ENCODE measurements around the gene CNTF. TPM values are rescaled to one million over a fixed set of nuclear protein-coding genes. Genes with fewer than 3 reads are reported as not detected.

The CNTF gene
- total RNA-seq, 6 experiments from 2014 or later = 0.37 to 0.87 (median 0.72) TPM

DNA sequence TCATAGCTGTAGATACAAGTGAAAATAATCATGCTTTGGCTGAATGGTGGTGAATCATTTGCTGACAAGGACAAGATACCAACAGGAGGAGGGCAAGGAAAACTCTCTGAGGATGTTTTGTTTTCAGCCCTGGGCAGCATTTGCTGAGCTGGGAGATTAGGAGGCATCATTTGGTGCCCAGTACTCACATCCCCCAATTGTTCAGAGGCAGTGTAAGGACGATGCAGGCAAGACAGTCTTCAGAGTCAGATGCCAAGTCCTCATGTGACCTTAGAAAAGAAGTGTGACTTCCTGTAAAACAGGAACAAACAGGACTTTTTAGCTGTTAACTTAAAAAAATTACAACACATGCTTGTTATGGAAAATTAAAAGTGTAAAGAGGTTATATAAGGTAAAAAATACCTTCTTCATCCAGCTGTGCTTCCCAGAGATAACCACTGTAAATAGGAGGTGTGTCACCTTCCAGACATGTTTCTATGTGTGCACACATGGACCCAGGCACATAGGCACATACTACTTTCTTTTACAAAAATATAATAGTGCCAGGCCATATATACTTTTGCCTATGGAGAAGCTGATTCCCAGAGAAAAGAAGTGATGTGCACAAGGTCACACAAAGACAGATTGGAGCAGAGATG, 18.0 kb downstream of the CNTF start:
- TF ChIP-seq, protein P1, sequence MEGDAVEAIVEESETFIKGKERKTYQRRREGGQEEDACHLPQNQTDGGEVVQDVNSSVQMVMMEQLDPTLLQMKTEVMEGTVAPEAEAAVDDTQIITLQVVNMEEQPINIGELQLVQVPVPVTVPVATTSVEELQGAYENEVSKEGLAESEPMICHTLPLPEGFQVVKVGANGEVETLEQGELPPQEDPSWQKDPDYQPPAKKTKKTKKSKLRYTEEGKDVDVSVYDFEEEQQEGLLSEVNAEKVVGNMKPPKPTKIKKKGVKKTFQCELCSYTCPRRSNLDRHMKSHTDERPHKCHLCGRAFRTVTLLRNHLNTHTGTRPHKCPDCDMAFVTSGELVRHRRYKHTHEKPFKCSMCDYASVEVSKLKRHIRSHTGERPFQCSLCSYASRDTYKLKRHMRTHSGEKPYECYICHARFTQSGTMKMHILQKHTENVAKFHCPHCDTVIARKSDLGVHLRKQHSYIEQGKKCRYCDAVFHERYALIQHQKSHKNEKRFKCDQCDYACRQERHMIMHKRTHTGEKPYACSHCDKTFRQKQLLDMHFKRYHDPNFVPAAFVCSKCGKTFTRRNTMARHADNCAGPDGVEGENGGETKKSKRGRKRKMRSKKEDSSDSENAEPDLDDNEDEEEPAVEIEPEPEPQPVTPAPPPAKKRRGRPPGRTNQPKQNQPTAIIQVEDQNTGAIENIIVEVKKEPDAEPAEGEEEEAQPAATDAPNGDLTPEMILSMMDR (IDR thresholded peaks at IDR 0.05) = no peak
- TF ChIP-seq POLR2A (IDR thresholded peaks at IDR 0.05) = no peak
- intact Hi-C loops (cut with DNase I) = no loop called here
- Histone ChIP-seq H3K27me3 (no peaks in the 10 kb centered on the region), H3K27ac (peak overlapping the region in 1 of 3 donors; percentile 24), H3K4me1 (no peaks in the 10 kb centered on the region), H3K36me3 (no peaks in the 10 kb centered on the region), H3K9me3 (no peaks in the 10 kb centered on the region), H3K4me3 (no peak overlapping the region)
- 63% methylated on average over 1 of the region's 1 CpG for WGBS (ENCODE audit: insufficient coverage, low coverage, low lambda C conversion rate, missing lambda C conversion rate)
- no peak for DNase-seq
- ATAC-seq = peak; percentile 53 to 81 (median 62)

DNA sequence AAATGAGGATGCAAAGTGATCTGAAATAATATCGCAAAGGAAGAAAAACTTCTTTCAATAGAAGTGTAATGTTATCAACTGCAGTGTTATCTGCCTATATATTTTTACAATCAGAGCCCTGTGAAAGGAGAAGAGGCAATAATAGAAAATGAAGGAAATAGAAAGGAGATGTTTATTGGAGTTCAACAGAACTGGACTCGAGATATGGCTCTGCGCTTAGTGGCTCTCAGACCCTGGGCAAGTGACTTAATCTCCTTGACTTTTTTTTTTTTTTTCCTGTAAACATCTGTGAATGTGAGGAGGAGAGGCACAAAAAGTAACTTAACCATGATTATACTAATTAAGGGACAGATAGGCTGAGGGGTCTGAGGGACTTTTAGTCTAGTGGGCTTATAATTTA, 18.9 kb downstream of the CNTF start:
- 57% methylated on average over 3 of the region's 3 CpGs for WGBS (ENCODE audit: insufficient coverage, low coverage, low lambda C conversion rate, missing lambda C conversion rate)
- Histone ChIP-seq H3K27ac (no peak overlapping the region), H3K9me3 (no peaks in the 10 kb centered on the region), H3K4me1 (no peaks in the 10 kb centered on the region), H3K27me3 (no peaks in the 10 kb centered on the region), H3K4me3 (no peak overlapping the region), H3K36me3 (no peaks in the 10 kb centered on the region)
- DNase-seq (no peak), ATAC-seq (peak in 1 of 4 donors; percentile 56)
- intact Hi-C loops (cut with DNase I) = no loop called here
- no peak for TF ChIP-seq POLR2A (IDR thresholded peaks at IDR 0.05)
- TF ChIP-seq, protein P1 (IDR thresholded peaks at IDR 0.05) = no peak

DNA sequence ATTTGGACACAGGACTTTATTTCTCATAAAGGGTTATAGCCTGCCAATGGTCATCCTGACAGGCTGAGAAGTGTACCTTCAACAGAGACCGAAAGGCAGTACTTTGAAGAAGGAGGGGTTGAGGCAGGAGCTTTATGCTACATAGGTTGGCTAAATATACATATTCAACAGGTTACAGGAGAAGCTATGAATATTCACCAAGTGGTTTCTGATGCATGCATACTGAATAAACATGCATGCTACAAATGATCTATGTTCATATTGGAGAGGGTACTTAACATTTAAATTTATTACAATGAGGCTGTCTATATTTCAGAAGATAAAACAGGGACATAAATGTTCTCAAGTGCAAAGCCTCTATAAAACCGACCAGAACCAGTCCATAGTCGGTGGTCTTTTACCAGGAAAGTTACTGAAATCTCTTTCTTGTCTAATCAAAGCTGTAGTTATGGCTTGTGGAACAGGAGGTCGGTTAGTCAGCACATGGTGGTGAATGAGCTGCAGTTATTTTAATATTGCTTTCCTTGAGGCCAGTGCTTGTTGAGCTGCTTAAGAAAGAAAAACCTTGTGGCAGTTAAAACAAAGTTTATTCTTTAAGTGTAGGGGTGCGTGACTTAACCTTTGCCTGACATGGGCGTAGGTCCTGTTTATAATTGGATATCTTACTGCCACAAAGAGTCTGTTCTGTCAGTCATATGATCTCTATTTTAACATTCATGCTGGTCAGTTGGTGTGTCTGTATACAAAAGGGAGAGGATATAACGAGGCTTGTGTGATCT, 19.5 kb downstream of the CNTF start:
- Histone ChIP-seq H3K27me3 (no peaks in the 10 kb centered on the region), H3K27ac (no peak overlapping the region), H3K4me1 (no peaks in the 10 kb centered on the region), H3K4me3 (no peak overlapping the region), H3K36me3 (no peaks in the 10 kb centered on the region), H3K9me3 (no peaks in the 10 kb centered on the region)
- intact Hi-C loops (cut with DNase I) = no loop called here
- DNase-seq (no peak), ATAC-seq (no peak)
- 71% methylated on average over 7 of the region's 7 CpGs for WGBS (ENCODE audit: insufficient coverage, low coverage, low lambda C conversion rate, missing lambda C conversion rate)
- no peak for TF ChIP-seq POLR2A (IDR thresholded peaks at IDR 0.05)
- TF ChIP-seq, protein P1 (IDR thresholded peaks at IDR 0.05) = no peak

DNA sequence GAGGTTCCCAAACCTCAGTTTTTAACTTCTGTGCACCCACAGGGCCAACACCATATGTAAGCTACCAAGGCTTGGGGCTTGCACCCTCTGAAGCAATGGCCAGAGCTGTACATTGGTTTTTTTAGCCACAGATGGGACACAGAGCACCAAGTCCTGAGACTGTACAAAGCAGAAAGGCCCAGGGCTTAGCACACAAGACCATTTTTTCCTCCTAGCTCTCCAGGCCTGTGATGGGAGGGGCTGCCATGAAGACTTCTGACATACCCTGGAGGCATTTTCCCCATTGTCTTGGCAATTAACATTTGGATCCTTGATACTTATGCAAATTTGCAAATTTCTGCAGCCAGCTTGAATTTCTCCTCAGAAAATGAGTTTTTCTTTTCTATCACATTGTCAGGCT, 23.4 kb downstream of the CNTF start:
- Histone ChIP-seq H3K4me3 (no peak overlapping the region), H3K9me3 (no peaks in the 10 kb centered on the region), H3K27ac (no peak overlapping the region), H3K27me3 (no peaks in the 10 kb centered on the region), H3K4me1 (no peaks in the 10 kb centered on the region), H3K36me3 (no peaks in the 10 kb centered on the region)
- no peak for ATAC-seq
- TF ChIP-seq POLR2A (IDR thresholded peaks at IDR 0.05) = no peak
- TF ChIP-seq, protein P1 (IDR thresholded peaks at IDR 0.05) = no peak
- intact Hi-C loops (cut with DNase I) = no loop called here
- no peak for DNase-seq
